Activated CD4-positive, alpha-beta T cell treated with anti-CD3 and anti-CD28 coated beads, Interleukin-2, Interleukin-6, amounts not matched to agents 100 ng/mL and 50 ng/mL, durations not matched to agents 16 hours and 8 hours (primary cell): ENCODE data around the gene LMAN2.
A peak's percentile ranks its signal among the peaks of the same experiment; 100 is the strongest.
"Not testable (repeated sequence)": the region's sequence is repeated elsewhere in the genome, so short reads cannot be mapped to it uniquely, and the experiment has no call there.

ENCODE experiments used
- DNase-seq: peaks from one replicate; pipeline ENCODE4 v3.0.0-alpha.2; 2020

Gene LMAN2

GRCh38 chr5:177378884-177379883, 27.7 kb upstream of the LMAN2 start:
- DNase-seq: peak; percentile 65

GRCh38 chr5:177377851-177378776, 26.6 kb upstream of the LMAN2 start:
- DNase-seq: no peak

DNA sequence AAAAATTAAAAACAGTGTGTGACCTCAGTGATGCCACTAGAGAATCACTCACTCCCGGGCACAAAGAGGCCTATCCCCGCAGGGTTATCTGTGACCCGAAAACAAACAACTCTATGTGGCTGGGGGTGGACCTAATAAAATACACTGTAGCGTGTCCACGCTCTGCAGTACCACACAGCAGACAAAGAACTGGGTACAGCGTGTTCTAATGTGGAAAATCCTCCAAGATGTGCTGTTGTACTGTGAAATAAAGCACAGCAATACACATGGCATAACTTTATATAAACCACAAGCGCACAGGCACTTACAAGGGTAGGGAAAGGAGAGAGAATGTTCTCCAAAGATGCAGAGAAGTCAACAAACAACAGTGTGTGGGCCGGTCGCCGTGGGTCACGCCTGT, 24.6 kb upstream of the LMAN2 start:
- DNase-seq: no peak

GRCh38 chr5:177375516-177375915, 24.0 kb upstream of the LMAN2 start:
- not testable (repeated sequence) for DNase-seq

GRCh38 chr5:177374211-177374610, 22.7 kb upstream of the LMAN2 start:
- no peak for DNase-seq

DNA sequence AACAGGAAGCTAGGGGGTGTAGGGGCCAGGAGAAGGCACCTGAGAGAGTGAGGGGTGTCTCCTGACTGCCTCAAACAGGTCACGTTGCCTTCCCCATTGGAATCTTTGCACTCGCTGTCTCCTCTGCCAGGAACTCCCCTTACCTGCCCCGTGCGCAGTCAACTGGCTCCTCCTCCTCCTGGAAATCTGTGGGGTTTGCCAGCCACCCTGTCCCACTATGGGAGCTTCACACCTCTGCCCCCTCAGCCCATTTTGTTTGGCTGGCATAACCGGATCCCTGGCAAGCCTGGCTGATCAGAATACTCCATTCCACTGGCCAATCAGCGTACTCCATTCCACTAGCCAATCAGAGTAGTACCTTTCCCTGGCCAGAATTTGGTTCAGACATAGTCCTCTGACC, 22.3 kb upstream of the LMAN2 start:
- DNase-seq: no peak

DNA sequence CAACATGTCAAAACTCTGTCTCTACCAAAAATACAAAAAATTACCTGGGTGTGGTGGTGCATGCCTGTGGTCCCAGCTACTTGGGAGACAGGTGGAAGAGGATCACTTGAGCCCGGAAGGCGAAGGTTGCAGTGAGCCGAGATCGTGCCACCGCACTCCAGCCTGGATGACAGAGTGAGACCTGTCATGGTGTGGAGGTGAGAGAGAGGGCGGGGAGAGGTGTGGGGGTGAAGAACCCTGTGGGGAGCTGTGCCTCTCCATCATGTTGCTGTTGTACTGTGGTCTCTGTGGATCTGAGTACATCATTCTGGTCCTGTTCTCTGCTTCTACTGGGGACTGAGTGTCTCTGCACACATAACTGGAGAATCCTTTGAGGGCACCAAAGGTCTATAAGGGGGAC, 21.4 kb upstream of the LMAN2 start:
- DNase-seq: no peak

DNA sequence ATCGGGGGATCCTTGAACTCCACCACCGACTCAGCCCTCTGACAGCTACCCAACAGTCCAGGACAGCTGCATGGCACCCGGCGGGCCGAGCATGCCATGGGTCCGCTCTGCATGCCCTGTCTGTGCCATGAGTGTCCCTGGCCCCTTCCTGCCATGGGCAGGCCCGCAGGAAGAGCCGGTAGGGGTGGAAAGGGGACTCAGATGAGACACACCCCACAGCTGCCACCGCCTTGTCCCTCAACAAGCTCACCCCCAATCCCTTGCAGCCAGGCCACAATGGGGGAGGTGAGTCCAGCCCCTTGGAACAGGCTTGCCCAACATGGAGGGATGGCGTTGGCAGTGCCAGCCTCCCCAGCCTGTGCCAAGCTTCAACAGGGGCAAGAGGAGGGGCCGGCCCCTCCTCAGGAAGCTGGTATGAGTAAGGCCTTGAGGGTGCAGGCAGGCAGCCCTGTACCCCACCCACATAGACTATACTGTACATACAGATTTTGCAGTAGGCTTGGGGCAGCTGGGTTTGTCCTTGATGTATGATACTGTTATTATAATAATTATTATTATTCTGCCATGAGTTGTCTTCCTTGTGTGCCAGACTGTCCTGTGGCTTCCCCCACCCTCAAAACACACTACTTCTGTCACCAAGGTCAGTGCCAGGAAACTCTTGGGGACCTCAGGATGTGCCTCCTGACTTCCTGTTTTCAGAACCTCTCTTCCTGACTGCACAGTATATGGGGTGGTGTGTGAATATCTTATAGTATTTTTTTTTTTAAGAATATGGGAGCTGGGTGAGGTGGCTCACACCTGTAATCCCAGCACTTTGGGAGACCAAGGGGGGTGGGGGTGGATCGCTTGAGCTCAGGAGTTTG, 20.8 kb upstream of the LMAN2 start:
- peak; percentile 68 for DNase-seq

GRCh38 chr5:177371120-177372033, 19.9 kb upstream of the LMAN2 start:
- DNase-seq: no peak

GRCh38 chr5:177370488-177371119, 19.1 kb upstream of the LMAN2 start:
- peak; percentile 72 for DNase-seq

DNA sequence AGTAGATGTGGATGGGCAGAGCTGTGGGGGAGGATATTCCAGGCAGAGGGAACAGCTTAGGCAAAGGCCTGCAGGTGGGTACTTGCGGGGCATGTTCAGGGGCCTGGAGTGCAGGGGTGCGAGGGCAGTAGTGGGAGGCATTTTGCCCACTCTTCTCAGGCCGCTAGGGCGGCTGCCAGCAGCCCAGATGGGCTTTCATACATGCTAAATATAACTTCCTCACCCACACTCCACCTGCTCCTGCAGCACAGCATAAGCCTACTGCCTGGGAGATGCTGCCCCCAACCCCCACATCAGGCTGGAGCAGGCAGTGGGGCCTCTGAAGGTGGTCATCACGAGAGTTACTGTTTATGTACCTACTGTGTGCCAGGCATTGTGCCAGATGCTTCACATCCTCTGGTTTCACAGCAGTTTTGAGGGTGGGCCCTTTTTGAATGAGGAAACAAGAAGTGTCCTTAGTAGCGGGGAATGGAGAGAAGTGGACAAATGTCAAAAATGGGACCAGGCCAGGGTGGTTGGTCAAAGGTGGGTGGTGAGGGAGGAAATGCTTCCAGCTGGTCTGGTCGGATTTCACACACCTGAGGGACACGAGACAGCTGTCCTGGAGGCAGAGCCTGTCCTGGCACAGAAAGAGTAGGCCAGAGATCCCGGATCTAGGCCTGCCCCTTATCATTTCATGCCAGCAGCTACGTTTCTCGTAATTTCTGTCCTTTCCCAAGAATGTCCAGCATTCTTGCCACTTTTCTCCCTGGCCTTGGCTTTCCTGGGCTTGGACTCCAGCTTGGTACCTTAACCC, 18.4 kb upstream of the LMAN2 start:
- DNase-seq: no peak

DNA sequence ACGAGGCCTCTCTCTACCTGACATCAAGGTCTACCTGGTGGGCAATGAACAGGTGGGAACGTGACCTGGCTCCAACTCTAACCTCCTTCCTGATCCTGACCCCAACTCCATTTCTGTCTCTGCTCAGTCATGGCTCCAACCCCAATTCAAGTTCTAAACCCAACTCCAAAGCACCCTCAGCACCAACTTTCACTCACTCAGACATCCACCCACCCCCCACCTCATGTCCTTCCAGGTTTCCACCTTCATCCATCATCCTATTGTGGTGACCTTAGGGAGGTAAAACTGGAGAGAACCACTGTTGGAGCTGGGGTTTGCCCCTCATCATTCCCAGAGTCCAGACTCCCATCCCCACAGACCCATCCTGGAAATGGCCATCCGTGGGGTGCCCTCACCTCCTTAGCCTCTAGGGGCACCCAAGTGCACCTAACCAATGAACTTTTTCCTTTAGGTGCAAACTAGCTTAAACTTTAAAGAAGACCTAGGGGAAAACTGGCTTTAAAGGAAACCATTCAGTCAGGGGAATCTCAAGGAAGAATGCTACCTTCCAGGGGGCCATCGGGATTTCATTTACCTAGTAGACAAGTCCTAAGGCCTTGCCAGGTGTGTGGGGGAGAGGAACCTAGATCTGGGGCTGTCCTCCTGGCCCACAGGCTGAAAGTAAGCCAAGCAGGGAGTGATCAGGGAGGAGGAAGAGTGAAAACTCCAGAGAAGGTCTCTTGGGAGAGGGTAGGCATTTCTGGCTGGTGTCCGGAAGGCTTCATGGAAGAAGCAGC, 17.6 kb upstream of the LMAN2 start:
- peak; percentile 45 for DNase-seq

DNA sequence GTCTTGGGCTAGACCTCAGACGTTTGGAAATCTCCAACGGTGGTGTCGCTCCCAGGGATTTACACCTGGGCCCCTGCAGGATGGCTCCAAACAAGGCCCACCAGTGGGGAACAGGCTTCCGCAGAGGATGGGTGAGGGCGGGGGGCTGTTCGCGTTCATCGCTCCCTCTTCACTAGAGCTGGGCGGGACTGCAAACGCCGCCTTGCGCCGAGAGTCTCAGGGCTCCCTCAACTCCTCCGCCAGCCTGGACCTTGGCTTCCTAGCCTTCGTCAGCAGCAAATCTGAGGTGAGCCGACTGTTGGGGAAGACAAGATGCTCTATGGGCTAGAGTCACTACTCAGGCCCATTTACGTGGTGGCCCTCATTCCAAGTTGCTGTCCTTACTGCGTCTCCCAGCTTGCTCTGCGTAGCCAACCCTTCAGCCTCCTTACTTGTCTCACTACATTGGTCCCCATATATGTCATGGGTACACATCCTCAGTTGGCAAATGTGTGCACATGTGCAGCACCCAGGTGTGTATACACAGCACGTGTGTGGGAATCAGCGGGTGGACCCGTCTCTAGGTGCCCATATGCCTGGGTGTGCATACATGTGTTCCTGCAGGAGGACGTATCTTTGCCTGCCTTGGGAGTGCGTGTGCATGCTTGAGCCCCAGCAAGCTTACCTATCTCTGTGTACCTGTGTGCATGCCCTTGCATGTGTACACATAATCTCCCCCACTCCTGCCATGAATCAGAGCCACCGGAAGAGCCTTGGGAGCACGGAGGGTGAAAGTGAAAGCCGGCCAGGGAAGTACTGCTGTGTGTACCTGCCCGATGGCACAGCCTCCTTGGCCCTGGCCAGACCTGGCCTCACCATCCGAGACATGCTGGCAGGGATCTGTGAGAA, 16.8 kb upstream of the LMAN2 start:
- DNase-seq: no peak

GRCh38 chr5:177367323-177367848, 15.9 kb upstream of the LMAN2 start:
- no peak for DNase-seq

DNA sequence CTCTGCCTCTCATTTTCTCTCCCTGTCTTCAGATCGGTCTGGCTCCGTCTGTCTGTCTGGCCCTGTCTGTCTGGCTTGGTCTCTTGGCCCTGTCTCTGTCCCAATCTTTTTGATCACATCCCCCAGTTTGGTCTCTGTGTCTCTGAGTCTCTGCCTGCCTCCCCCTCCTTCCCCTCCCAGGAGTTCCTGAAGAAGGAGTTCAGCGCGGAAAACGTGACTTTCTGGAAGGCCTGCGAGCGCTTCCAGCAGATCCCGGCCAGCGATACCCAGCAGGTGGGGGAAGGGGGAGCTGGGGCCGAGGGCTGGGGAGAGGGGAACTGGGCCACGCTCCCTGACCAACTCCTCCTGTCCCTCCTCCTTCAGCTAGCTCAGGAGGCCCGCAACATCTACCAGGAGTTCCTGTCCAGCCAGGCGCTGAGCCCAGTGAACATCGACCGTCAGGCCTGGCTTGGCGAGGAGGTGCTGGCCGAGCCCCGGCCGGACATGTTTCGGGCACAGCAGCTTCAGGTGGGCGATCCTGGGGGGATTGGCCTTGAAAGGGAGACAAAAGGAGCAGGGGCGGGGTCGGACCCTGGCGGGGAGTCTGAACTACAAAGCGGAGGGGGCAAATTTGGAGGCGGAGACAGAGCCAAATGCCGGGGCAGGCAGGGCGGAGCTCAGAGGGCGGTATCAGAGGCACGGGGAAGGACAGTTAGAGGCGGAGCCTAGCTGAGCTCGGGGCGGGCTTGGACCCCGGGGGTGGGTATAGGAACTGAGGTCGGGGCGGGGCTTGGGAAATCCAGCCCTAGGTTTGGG, 15.3 kb upstream of the LMAN2 start:
- DNase-seq: no peak

DNA sequence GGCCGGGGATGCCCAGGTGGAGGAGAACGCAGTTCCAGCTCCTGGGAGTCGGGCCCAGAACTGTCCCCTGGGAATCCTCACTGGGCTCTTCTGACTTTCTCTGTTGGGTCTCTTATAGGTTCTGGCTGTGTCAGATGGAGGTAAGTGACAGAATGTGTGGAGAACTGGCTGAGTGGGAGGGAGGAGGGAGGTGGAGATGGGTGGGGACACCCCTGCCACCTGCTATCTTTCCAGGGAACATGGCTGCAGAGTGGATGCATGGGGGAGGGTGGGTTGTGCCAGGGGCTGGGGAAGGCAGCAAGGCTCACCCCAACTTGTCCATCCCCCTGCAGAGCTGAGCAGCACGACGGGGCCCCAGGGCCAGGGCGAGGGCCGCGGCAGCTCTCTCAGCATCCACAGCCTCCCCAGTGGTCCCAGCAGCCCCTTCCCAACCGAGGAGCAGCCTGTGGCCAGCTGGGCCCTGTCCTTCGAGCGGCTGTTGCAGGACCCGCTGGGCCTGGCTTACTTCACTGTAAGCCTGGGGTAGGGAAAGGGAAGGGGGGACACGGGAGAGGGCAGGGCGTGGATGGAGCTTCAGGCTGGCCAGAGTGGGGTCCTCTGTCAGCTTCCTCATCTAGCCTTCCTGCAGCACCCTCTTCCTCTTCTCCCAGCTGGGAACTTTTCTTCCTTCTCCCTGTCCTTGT, 14.5 kb upstream of the LMAN2 start:
- no peak for DNase-seq
